Esophagus muscularis mucosa (tissue), 4 donors: ENCODE measurements around the gene PTPRD.

Source experiments
- EP300 ChIP-seq: sonication (generic); formaldehyde crosslinking; IDR thresholded peaks from one replicate; pipeline ENCODE4 v1.6.1; 2017; ENCODE audit warnings: antibody characterized with exemption
- POLR2AphosphoS5 ChIP-seq, 2 donors: sonication (generic); formaldehyde crosslinking; IDR thresholded peaks; one replicate each; pipeline ENCODE4 v1.6.1; 2017; ENCODE audit warnings: antibody characterized with exemption in 2 of 2
- TF ChIP-seq, protein P1 (sequence below), 3 experiments: fragments of 200-600 bp in 2 of 3; fragments of 450-650 bp in 1 of 3; sonication (generic) in 2 of 3; IDR thresholded peaks; one replicate each; pipeline ENCODE4 v1.5.1; 2017 to 2019; ENCODE audit warnings: antibody characterized with exemption in 3 of 3, mild to moderate bottlenecking in 2 of 3, moderate library complexity in 1 of 3

DNA sequence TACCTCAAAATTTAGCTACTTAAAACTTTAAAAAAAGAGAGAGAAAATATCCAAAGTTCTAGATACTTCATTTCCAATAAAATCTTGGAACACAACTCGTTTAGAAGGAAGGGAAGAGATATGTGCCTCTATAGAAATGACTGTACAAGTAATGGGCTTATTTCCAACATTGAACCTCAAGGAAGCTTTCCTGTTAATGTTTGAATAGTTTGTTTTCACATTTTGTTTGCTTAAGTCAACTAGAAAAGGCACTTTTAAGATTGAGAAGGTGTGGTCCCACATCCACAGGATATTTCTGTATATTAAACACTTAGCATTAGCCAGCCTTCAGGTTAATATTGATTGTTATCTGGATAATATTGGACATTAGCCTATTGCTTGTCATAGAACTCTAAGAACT lies 384.7 kb downstream of the PTPRD start:
- TF ChIP-seq EP300 (no peak), POLR2AphosphoS5 (IDR thresholded peaks at IDR 0.05) (no peak)
- TF ChIP-seq, protein P1, sequence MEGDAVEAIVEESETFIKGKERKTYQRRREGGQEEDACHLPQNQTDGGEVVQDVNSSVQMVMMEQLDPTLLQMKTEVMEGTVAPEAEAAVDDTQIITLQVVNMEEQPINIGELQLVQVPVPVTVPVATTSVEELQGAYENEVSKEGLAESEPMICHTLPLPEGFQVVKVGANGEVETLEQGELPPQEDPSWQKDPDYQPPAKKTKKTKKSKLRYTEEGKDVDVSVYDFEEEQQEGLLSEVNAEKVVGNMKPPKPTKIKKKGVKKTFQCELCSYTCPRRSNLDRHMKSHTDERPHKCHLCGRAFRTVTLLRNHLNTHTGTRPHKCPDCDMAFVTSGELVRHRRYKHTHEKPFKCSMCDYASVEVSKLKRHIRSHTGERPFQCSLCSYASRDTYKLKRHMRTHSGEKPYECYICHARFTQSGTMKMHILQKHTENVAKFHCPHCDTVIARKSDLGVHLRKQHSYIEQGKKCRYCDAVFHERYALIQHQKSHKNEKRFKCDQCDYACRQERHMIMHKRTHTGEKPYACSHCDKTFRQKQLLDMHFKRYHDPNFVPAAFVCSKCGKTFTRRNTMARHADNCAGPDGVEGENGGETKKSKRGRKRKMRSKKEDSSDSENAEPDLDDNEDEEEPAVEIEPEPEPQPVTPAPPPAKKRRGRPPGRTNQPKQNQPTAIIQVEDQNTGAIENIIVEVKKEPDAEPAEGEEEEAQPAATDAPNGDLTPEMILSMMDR (IDR thresholded peaks at IDR 0.05), result no peak
